Measurements from ENCODE around the gene TMEM119.

DNA sequence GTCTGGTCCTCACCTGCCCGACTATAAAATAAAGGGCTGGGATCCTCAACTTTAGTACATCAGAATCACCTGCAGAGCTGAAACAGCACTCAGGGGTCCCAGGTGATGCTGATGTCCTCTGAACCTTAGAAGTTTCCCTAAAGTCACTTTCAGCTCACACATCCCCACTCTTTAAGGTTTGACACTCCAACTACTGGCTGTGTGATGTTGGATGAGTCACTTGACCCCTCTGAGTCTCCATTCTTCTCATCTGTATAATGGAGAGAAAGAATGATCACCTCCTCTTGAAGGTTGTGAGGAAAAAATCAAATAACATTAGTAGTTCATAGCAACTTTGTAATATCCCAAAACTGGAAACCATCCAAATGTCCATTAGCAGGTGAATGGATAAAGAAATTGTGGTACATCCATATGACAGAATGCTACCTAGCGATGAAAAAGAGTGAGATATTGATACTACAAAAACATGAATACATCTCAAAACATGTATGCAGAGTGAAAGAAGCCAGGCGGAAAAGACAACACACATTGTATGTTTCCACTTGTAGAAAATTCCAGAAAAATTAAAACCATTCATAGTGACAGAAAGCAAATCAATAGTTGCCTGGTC lies 13.3 kb downstream of the TMEM119 start:
- TF ChIP-seq TAF7 (optimal IDR thresholded peaks at IDR 0.05; ENCODE audit: borderline replicate concordance, low read depth, low read length) (no peak), EZH2 (IDR thresholded peaks at IDR 0.05; ENCODE audit: low read depth, low read length, severe bottlenecking) (no peak), POLR2AphosphoS5 (IDR thresholded peaks at IDR 0.05; ENCODE audit: low read depth, low read length) (no peak), SIN3A (conservative IDR thresholded peaks at IDR 0.05 in 1 of 2, IDR thresholded peaks at IDR 0.05 in 1 of 2; ENCODE audit: low read depth in 1 of 2, low read length in 2 of 2) (no peak), PHF8 (conservative IDR thresholded peaks at IDR 0.05; ENCODE audit: low read depth, low read length) (no peak), TEAD4 (IDR thresholded peaks at IDR 0.05; ENCODE audit: low read depth, low read length) (no peak), SAP30 (IDR thresholded peaks at IDR 0.05; ENCODE audit: insufficient read depth, insufficient replicate concordance, low read length) (no peak), HDAC6 (IDR thresholded peaks at IDR 0.05; ENCODE audit: low read depth, low read length) (no peak), MAFK (IDR thresholded peaks at IDR 0.05; ENCODE audit: low read depth, low read length) (no peak), SRF (IDR thresholded peaks at IDR 0.05; ENCODE audit: low read depth, low read length) (no peak), RAD21 (IDR thresholded peaks at IDR 0.05 in 1 of 2, conservative IDR thresholded peaks at IDR 0.05 in 1 of 2; ENCODE audit: low read depth in 2 of 2, low read length in 2 of 2) (no peak), SIRT6 (IDR thresholded peaks at IDR 0.05; ENCODE audit: low read length) (no peak)
- TF ChIP-seq, protein P1, sequence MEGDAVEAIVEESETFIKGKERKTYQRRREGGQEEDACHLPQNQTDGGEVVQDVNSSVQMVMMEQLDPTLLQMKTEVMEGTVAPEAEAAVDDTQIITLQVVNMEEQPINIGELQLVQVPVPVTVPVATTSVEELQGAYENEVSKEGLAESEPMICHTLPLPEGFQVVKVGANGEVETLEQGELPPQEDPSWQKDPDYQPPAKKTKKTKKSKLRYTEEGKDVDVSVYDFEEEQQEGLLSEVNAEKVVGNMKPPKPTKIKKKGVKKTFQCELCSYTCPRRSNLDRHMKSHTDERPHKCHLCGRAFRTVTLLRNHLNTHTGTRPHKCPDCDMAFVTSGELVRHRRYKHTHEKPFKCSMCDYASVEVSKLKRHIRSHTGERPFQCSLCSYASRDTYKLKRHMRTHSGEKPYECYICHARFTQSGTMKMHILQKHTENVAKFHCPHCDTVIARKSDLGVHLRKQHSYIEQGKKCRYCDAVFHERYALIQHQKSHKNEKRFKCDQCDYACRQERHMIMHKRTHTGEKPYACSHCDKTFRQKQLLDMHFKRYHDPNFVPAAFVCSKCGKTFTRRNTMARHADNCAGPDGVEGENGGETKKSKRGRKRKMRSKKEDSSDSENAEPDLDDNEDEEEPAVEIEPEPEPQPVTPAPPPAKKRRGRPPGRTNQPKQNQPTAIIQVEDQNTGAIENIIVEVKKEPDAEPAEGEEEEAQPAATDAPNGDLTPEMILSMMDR (IDR thresholded peaks at IDR 0.05; ENCODE audit: control extremely low read depth in 1 of 3, insufficient read depth in 1 of 3, low read depth in 1 of 3, low read length in 3 of 3): no peak
- TF ChIP-seq, protein P2, sequence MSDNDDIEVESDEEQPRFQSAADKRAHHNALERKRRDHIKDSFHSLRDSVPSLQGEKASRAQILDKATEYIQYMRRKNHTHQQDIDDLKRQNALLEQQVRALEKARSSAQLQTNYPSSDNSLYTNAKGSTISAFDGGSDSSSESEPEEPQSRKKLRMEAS (IDR thresholded peaks at IDR 0.05): no peak
